ENCODE data around the gene CASP7. TPM values are rescaled to one million over a fixed set of nuclear protein-coding genes. Genes with fewer than 3 reads are reported as not detected.
A peak's percentile ranks its signal among the peaks of the same experiment; 100 is the strongest.

CASP7 gene
- total RNA-seq, 1 donor from 2014 or later = 9.9 TPM

- peaks cover 6% of the 10 kb centered on the region for H3K4me1 ChIP-seq
- peaks cover 8% of the 10 kb centered on the region for H3K9me3 ChIP-seq (replicated peaks)
- H3K36me3 ChIP-seq = no peaks in the 10 kb centered on the region
- no peak for DNase-seq
- no peak for TF ChIP-seq CTCF (IDR thresholded peaks at IDR 0.05; ENCODE audit: borderline replicate concordance)
- intact Hi-C loops (cut with micrococcal nuclease) = no loop called here
- no peaks in the 10 kb centered on the region for H3K27me3 ChIP-seq (ENCODE audit: low read depth)
- H3K4me3 ChIP-seq = no peak overlapping the region
- H3K27ac ChIP-seq (replicated peaks) = no peak overlapping the region
These were observed 12.9 kb upstream of the CASP7 start for GRCh38 chr10:113666682-113667252.

GRCh38 chr10:113680190-113681111 is 739 bp downstream of the CASP7 start:
- DNase-seq = peak; percentile 30
- peaks cover 28% of the 10 kb centered on the region for H3K4me1 ChIP-seq
- no peak for TF ChIP-seq CTCF (IDR thresholded peaks at IDR 0.05; ENCODE audit: borderline replicate concordance)
- peak overlapping the region; percentile 95 for H3K27ac ChIP-seq (replicated peaks)
- no peaks in the 10 kb centered on the region for H3K27me3 ChIP-seq (ENCODE audit: low read depth)
- peak overlapping the region; percentile 87 for H3K4me3 ChIP-seq
- intact Hi-C loops (cut with micrococcal nuclease) = no loop called here
- H3K9me3 ChIP-seq (replicated peaks) = peaks cover 15% of the 10 kb centered on the region
- no peaks in the 10 kb centered on the region for H3K36me3 ChIP-seq

DNA sequence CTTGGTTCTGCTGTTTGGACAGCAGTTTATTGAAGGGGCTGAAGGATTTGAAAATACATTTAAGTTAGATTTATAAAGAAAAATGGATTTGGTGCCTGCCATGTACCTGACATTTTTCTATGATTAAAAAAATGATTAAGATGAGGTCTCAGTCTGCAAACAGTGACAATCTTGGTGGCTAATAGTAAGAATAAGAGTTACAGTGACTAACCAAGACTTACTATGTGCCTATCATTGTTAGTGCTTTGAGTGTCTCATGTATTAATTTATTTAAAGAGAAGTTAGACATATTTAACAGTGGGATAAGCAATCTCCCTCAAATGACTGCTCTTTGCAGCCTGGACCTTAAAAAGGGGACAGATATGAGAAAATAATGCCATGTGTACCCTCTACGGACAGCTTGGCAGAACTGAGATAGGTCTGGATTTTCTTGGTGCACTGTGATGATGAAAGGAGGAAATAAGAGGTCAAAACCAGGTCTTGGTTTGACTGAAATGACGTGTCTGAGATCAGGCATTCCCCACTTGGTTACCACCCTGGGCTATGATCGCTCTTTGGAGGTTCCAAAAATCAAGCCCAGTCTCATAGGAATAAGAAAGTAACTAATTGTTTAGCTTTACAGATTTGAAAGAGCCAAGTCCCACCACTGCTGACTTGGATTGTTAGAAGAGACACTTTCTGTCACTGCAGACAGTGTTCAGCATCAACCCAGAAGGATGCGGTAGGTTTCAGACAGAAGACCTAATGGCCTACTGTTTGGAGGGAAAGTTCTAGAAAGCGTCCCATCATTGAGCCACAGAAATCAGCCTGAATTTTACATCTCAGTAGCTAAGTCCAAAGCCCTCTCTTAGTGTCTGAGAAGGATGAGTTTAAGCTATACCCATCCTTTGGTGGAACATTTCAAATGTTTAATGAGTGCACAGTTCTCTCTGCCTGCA is 2.1 kb downstream of the CASP7 start:
- Histone ChIP-seq H3K27ac (replicated peaks) (no peak overlapping the region), H3K27me3 (ENCODE audit: low read depth) (no peaks in the 10 kb centered on the region), H3K4me3 (peak overlapping the region; percentile 87), H3K9me3 (replicated peaks) (peaks cover 28% of the 10 kb centered on the region), H3K4me1 (peaks cover 28% of the 10 kb centered on the region), H3K36me3 (no peaks in the 10 kb centered on the region)
- no peak for DNase-seq
- intact Hi-C loops (cut with micrococcal nuclease) = no loop called here
- TF ChIP-seq CTCF (IDR thresholded peaks at IDR 0.05; ENCODE audit: borderline replicate concordance) = no peak

GRCh38 chr10:113683300-113683699 is 3.6 kb downstream of the CASP7 start:
- DNase-seq = no peak
- H3K27me3 ChIP-seq (ENCODE audit: low read depth) = no peaks in the 10 kb centered on the region
- intact Hi-C loops (cut with micrococcal nuclease) = no loop called here
- H3K4me1 ChIP-seq = peaks cover 28% of the 10 kb centered on the region
- no peak for TF ChIP-seq CTCF (IDR thresholded peaks at IDR 0.05; ENCODE audit: borderline replicate concordance)
- H3K27ac ChIP-seq (replicated peaks) = no peak overlapping the region
- H3K36me3 ChIP-seq = peaks cover 7% of the 10 kb centered on the region
- H3K4me3 ChIP-seq = no peak overlapping the region
- H3K9me3 ChIP-seq (replicated peaks) = peaks cover 43% of the 10 kb centered on the region

DNA sequence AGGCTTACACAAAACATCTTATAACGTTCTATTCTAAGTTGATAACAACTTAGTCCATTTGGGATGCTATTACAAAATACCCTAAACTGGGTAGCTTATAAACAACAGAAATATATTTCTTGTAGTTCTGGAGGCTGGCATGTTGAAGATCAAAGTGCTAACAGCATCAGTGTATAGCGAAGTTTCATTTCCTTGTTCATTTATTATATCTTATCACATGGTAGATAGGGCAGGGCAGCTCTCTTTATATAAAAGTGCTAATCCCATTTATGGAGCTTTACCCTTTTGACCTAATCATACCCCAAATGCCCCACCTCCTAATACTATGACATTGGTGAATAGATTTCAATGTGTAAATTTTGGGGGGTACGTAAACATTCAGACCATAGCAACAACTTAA is 6.3 kb downstream of the CASP7 start:
- peaks cover 12% of the 10 kb centered on the region for H3K36me3 ChIP-seq

More for the DNA sequence above, 6.3 kb downstream of the CASP7 start:
- H3K4me3 ChIP-seq = no peak overlapping the region
- H3K9me3 ChIP-seq (replicated peaks) = peaks cover 64% of the 10 kb centered on the region
- TF ChIP-seq CTCF (IDR thresholded peaks at IDR 0.05; ENCODE audit: borderline replicate concordance) = no peak
- no peak overlapping the region for H3K27ac ChIP-seq (replicated peaks)
- intact Hi-C loops (cut with micrococcal nuclease) = no loop called here
- H3K4me1 ChIP-seq = peaks cover 11% of the 10 kb centered on the region
- no peak for DNase-seq
- no peaks in the 10 kb centered on the region for H3K27me3 ChIP-seq (ENCODE audit: low read depth)
